Measurements from ENCODE around the gene ZDHHC11.

Gene ZDHHC11

DNA sequence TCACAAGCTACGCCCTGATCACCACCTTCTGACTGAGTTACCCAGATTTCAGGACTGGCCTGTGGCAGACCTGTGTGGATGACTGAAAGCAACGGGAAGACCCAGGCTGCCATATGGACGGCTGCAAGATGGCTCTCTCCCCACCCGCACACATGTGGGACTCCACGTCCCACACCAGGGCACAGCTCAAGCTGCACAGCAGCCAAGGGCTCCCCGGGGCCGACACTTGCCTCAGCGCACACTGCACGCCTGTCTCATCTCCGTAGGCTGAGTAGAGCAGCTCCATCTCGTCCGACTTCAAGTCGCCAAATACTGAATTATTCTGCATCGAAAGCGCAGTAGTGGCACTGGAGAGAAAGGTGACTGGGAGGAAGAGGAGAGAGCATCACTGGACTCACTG, 27.3 kb upstream of the ZDHHC11 start:
- H3K9ac ChIP-seq (ENCODE audit: low read length), result no peak overlapping the region
- peaks cover 12% of the 10 kb centered on the region for H3K36me3 ChIP-seq (replicated peaks; ENCODE audit: low read depth, low read length)
- H4K20me1 ChIP-seq (ENCODE audit: insufficient read depth, low read length), result peaks cover 13% of the 10 kb centered on the region

DNA sequence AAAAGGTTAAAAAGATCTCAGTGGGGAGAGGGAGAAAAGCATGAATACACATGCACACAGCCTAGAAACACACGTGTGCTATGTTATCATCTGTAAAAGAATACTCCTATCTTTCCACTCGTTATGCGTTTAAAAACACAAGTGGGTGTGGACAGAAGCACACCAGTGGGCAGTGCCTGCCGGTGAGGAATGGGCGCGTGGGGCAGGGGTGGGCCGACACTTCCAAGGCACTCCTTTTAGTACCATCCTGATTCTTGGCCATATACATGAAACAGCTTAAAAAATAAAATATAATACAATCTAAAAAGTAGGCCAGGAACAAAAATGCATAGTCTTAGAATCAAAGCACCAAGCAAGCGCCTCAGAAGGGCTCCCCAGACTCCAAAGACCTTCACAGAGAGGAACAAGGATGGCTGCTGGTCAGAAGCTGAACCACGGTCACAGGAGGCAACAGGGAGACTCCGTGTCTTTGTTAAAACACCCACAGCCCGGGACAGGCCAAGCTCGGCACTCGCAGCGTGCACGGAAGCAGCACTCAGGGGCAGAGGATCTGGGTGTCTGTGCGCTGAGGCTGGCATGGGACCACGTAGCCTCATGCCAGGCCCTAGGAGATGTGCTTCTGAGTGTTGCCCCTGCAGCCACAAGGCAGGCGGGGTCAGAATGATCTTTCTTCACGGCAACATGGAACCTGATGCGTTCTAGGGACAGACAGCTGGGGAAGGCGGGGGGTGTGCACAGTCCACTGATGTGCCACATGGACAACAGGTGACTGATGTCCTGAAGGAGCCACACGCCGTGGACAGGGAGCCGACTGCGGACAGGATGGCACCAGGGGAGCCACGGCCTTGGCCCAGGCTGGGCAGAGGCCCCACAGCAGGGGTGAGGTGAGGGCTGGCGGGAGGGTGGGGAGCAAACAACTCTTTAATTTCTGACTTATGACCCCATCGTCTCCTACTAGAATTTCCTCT, 25.9 kb upstream of the ZDHHC11 start:
- Histone ChIP-seq H3K4me2 (ENCODE audit: low read length) (no peak overlapping the region), H4K20me1 (ENCODE audit: insufficient read depth, low read length) (no peaks in the 10 kb centered on the region), H3K9me3 (ENCODE audit: insufficient read depth, low read length) (no peaks in the 10 kb centered on the region), H3K79me2 (ENCODE audit: low read length) (peaks cover 9% of the 10 kb centered on the region), H3K36me3 (replicated peaks; ENCODE audit: low read depth, low read length) (peaks cover 12% of the 10 kb centered on the region), H3K9ac (ENCODE audit: low read length) (no peak overlapping the region), H3K4me1 (ENCODE audit: low read length) (peaks cover 14% of the 10 kb centered on the region), H3K4me3 (ENCODE audit: low read length) (no peak overlapping the region), H2AFZ (ENCODE audit: low read depth, low read length) (no peak overlapping the region), H3K27me3 (ENCODE audit: low read depth, low read length) (no peaks in the 10 kb centered on the region), H3K27ac (ENCODE audit: low read length) (no peak overlapping the region)
- TF ChIP-seq EZH2phosphoT487 (IDR thresholded peaks at IDR 0.05; ENCODE audit: low read depth), result no peak
- TF ChIP-seq, protein P1, sequence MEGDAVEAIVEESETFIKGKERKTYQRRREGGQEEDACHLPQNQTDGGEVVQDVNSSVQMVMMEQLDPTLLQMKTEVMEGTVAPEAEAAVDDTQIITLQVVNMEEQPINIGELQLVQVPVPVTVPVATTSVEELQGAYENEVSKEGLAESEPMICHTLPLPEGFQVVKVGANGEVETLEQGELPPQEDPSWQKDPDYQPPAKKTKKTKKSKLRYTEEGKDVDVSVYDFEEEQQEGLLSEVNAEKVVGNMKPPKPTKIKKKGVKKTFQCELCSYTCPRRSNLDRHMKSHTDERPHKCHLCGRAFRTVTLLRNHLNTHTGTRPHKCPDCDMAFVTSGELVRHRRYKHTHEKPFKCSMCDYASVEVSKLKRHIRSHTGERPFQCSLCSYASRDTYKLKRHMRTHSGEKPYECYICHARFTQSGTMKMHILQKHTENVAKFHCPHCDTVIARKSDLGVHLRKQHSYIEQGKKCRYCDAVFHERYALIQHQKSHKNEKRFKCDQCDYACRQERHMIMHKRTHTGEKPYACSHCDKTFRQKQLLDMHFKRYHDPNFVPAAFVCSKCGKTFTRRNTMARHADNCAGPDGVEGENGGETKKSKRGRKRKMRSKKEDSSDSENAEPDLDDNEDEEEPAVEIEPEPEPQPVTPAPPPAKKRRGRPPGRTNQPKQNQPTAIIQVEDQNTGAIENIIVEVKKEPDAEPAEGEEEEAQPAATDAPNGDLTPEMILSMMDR (IDR thresholded peaks at IDR 0.05; ENCODE audit: low read depth, low read length), result no peak

More for the DNA sequence above, 27.3 kb upstream of the ZDHHC11 start:
- H3K79me2 ChIP-seq (ENCODE audit: low read length), result peaks cover 23% of the 10 kb centered on the region
- no peaks in the 10 kb centered on the region for H3K9me3 ChIP-seq (ENCODE audit: insufficient read depth, low read length)
- no peak overlapping the region for H3K4me3 ChIP-seq (ENCODE audit: low read length)
- no peak overlapping the region for H2AFZ ChIP-seq (ENCODE audit: low read depth, low read length)
- H3K27ac ChIP-seq (ENCODE audit: low read length), result no peak overlapping the region
- H3K4me2 ChIP-seq (ENCODE audit: low read length), result no peak overlapping the region
- H3K27me3 ChIP-seq (ENCODE audit: low read depth, low read length), result no peaks in the 10 kb centered on the region
- TF ChIP-seq EZH2phosphoT487 (IDR thresholded peaks at IDR 0.05; ENCODE audit: low read depth), result no peak
- TF ChIP-seq, protein P1 (IDR thresholded peaks at IDR 0.05; ENCODE audit: low read depth, low read length), result no peak
- peaks cover 10% of the 10 kb centered on the region for H3K4me1 ChIP-seq (ENCODE audit: low read length)

DNA sequence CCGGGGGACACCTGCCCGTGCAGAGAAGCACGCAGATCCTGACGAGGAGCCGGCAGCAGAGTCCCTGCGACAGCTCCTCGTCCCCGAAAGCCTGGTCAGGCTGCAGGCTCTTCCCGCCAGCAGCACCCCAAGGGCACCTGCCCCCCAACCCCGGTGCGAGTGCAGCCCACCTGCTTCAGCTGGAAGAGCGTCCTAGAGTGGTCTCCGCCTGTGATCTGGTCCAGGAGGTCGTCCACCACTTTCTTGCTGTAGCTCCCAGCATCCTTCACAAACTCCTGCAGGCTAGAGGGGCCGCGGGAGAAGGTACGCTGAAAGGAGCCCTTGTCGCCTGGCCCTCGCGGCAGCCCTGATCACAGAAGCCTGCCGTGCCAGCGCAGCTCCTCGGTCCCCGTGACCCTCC, 25.1 kb upstream of the ZDHHC11 start:
- H3K4me1 ChIP-seq (ENCODE audit: low read length), result peaks cover 14% of the 10 kb centered on the region
- H3K4me2 ChIP-seq (ENCODE audit: low read length), result no peak overlapping the region
- no peak overlapping the region for H2AFZ ChIP-seq (ENCODE audit: low read depth, low read length)
- no peak overlapping the region for H3K9ac ChIP-seq (ENCODE audit: low read length)
- peaks cover 5% of the 10 kb centered on the region; the same call in 1 of the 2 replicates for H3K79me2 ChIP-seq (ENCODE audit: low read length)
- H4K20me1 ChIP-seq (ENCODE audit: insufficient read depth, low read length), result no peaks in the 10 kb centered on the region
- no peaks in the 10 kb centered on the region for H3K9me3 ChIP-seq (ENCODE audit: insufficient read depth, low read length)
- peaks cover 17% of the 10 kb centered on the region for H3K36me3 ChIP-seq (replicated peaks; ENCODE audit: low read depth, low read length)
- TF ChIP-seq, protein P1 (IDR thresholded peaks at IDR 0.05; ENCODE audit: low read depth, low read length), result no peak
- TF ChIP-seq EZH2phosphoT487 (IDR thresholded peaks at IDR 0.05; ENCODE audit: low read depth), result no peak
- no peaks in the 10 kb centered on the region for H3K27me3 ChIP-seq (ENCODE audit: low read depth, low read length)
- no peak overlapping the region for H3K27ac ChIP-seq (ENCODE audit: low read length)
- H3K4me3 ChIP-seq (ENCODE audit: low read length), result no peak overlapping the region

DNA sequence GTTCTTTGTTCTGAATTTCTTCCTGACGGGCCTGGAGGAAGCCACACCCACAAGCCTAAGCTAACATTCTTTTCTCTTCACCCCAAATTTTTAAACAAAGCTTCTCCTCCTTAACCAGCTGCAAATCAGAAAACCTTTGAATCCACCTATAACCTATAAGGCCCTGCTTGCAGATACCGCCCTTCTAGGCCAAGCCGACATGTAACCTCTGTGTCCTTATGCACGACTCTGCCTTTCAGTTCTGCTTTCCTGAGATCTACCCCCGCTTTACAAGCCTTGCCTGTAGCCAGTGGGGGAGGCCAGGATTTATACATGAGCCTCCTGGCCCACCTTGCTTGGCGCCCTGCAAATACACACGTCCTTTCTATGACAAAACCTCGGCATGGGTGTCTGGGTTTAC, 22.5 kb upstream of the ZDHHC11 start:
- peak overlapping the region; percentile 20; the same call in 1 of the 2 replicates for H3K4me3 ChIP-seq (ENCODE audit: low read length)
- H4K20me1 ChIP-seq (ENCODE audit: insufficient read depth, low read length), result no peaks in the 10 kb centered on the region
- H3K4me2 ChIP-seq (ENCODE audit: low read length), result peak overlapping the region; percentile 60
- H3K27ac ChIP-seq (ENCODE audit: low read length), result peak overlapping the region; percentile 56
- H3K9me3 ChIP-seq (ENCODE audit: insufficient read depth, low read length), result no peaks in the 10 kb centered on the region
- H3K4me1 ChIP-seq (ENCODE audit: low read length), result peaks cover 14% of the 10 kb centered on the region
- H3K27me3 ChIP-seq (ENCODE audit: low read depth, low read length), result no peaks in the 10 kb centered on the region
- peak overlapping the region; percentile 22; the same call in 1 of the 2 replicates for H3K9ac ChIP-seq (ENCODE audit: low read length)
- TF ChIP-seq, protein P1 (IDR thresholded peaks at IDR 0.05; ENCODE audit: low read depth, low read length), result no peak
- no peak for TF ChIP-seq EZH2phosphoT487 (IDR thresholded peaks at IDR 0.05; ENCODE audit: low read depth)
- peaks cover 38% of the 10 kb centered on the region for H3K36me3 ChIP-seq (replicated peaks; ENCODE audit: low read depth, low read length)
- no peak overlapping the region for H2AFZ ChIP-seq (ENCODE audit: low read depth, low read length)
- H3K79me2 ChIP-seq (ENCODE audit: low read length), result peaks cover 5% of the 10 kb centered on the region; the same call in 1 of the 2 replicates

Measured in OCI-LY3 (cell line).